Measurements from ENCODE around the gene NLRP10.
"Not testable (repeated sequence)": the region's sequence is repeated elsewhere in the genome, so short reads cannot be mapped to it uniquely, and the experiment has no call there.

The NLRP10 gene, protein sequence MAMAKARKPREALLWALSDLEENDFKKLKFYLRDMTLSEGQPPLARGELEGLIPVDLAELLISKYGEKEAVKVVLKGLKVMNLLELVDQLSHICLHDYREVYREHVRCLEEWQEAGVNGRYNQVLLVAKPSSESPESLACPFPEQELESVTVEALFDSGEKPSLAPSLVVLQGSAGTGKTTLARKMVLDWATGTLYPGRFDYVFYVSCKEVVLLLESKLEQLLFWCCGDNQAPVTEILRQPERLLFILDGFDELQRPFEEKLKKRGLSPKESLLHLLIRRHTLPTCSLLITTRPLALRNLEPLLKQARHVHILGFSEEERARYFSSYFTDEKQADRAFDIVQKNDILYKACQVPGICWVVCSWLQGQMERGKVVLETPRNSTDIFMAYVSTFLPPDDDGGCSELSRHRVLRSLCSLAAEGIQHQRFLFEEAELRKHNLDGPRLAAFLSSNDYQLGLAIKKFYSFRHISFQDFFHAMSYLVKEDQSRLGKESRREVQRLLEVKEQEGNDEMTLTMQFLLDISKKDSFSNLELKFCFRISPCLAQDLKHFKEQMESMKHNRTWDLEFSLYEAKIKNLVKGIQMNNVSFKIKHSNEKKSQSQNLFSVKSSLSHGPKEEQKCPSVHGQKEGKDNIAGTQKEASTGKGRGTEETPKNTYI

DNA sequence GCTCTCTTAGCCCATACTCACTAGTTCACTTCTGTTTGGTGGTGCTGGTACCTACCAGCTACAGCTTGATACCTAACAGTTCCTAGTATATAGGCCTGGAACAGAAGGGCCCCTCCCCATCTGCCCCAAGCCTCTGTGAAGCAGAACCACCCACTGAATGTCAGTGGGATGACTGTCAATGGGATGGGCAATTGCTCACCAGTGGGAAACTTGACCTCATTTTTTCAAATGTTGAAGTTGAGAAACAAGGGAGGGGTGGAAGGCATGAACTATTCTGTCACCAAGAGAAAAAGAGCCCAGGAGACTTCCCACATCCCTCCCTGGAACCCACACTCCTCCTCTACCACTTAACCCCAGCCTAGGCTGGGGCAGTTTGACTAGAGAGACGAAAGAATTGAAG is at the start of gene NLRP10:
NLRP10 (minus strand) TSS at position 62 of the 400 bp plus-strand sequence. CDS start 1,952 bp downstream, outside the sequence.
- no peak for FAIRE-seq

GRCh38 chr11:8013833-8014232 is 48.6 kb upstream of the NLRP10 start:
- no peak for FAIRE-seq

DNA sequence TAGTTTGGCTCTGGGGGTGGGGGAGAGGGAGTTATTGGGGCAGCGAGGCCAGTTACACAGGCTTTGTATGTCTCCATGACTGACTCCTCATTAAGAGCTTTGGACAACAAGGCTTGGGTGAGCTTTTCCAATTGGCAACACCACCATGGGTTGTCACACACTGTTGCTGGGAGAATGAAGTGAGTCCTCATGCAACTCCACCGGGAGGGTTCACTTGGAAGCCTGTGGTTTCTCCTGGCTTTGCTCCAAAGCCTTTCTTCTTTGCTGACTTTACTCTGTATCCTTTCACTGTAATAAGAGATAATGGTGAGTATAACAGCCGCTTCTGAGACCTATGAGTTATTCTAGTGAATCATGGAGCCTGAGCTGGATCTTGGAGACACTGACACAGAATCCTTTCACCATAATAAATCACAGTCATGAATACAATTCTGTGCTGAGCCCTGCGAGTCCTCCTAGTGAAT is 46.8 kb upstream of the NLRP10 start:
- no peak for FAIRE-seq

DNA sequence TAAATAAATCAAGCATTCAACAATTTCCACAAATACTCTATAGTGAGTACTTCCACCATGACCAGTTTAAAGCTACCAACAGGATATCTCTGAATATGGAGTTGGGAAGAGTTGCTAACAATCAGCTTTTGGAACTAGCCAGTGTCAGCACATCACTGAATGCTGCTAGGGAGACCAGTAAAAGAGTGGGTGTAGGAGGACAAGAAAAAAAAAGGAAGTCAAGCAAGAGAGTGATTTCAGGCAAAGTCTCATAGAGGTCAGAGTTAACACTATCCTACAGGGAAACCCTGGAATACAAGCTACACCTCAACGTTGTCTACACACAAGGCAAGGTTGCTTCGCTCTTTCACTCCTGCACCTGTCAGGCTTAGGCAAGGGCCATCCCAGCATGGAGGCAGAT is 46.1 kb upstream of the NLRP10 start:
- no peak for FAIRE-seq

GRCh38 chr11:8009856-8010255 is 44.6 kb upstream of the NLRP10 start:
- FAIRE-seq: no peak

DNA sequence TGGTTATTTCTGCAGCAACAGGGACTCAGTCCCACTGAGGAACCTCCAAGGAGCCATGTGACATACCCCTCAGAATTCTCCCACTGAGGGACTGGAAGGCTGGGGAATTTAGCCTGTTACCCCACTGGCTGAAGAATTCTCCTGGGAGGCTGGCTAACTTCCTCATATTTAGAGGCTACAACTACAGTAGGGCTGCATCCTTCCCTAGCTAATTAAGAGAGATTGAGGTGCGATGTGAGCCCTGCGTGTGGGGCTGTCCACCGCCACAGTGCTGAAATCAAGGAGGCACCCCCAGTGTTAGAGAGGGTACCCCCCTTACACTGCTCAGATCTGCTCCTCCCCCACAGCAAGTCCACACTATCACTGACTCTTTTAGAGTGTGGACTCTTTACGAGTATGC is 43.0 kb upstream of the NLRP10 start:
- no peak for FAIRE-seq

GRCh38 chr11:8006349-8006977 is 41.2 kb upstream of the NLRP10 start:
- no peak for FAIRE-seq

- no peak for FAIRE-seq
Observed at GRCh38 chr11:8005556-8005955, 40.3 kb upstream of the NLRP10 start.

GRCh38 chr11:8004008-8004407 is 38.8 kb upstream of the NLRP10 start:
- no peak for FAIRE-seq

GRCh38 chr11:8003187-8003586 is 37.9 kb upstream of the NLRP10 start:
- FAIRE-seq: no peak

- no peak for FAIRE-seq
Observed at GRCh38 chr11:8002676-8003075, 37.4 kb upstream of the NLRP10 start.

DNA sequence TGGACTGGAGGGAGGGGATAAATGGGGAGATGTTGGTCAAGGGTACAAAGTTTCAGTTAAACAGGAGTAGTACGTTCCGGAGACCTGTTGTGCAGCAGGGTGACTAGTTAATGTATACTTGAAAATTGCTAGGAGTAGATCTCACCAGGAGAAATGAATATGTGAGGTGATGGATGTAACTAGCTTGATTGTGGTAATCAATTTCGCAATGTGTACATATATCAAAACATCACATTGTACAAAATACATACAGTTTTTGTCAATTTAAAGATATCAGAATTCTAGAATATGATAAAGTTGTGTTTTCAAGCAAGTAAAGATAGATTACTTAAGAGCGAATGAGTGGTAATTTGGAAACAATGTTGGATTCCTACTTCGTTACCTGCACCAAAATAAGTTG is 35.1 kb upstream of the NLRP10 start:
- no peak for FAIRE-seq

DNA sequence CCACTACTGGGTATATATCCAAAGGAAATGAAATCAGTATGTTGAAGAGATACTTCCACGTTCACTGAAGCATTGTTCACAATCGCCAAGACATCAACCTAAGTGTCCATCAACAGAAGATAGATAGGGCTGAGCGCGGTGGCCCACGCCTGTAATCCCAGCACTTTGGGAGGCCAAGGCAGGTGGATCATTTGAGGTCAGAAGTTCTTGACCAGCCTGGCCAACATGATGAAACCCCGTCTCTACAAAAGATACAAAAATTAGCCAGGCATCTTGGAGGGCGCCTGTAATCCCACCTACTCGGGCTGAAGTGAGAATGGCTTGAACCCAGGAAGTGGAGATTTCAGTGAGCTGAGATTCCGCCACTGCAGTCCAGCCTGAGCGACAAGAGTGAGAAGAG is 34.5 kb upstream of the NLRP10 start:
- no peak for FAIRE-seq

- FAIRE-seq: no peak
Observed at GRCh38 chr11:7994581-7995278, 29.5 kb upstream of the NLRP10 start.

DNA sequence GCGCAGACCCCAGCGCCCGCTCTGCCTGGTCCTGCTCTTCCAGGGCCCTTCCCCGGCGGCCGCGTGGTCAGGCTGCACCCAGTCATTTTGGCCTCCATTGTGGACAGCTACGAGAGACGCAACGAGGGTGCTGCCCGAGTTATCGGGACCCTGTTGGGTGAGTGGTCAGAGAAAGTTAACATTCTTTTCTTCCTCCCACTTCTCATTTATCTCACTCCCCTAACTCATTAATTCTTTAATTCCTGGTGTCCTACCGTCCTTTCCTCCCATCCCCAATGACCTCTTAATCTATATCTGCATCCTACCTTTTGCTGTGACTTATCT is 22.3 kb upstream of the NLRP10 start:
- not testable (repeated sequence) for FAIRE-seq

GRCh38 chr11:7986768-7987559 is 21.7 kb upstream of the NLRP10 start, which contains the start of gene EIF3F:
EIF3F (plus strand) TSS chr11:7987337; CDS start chr11:7987353, 16 bp downstream.
- no peak for FAIRE-seq

- no peak for FAIRE-seq
Observed at GRCh38 chr11:7983832-7984590, 18.8 kb upstream of the NLRP10 start.

- FAIRE-seq: no peak
Observed at GRCh38 chr11:7982582-7983119, 17.4 kb upstream of the NLRP10 start.

GRCh38 chr11:7981619-7982157 is 16.4 kb upstream of the NLRP10 start:
- FAIRE-seq: no peak

DNA sequence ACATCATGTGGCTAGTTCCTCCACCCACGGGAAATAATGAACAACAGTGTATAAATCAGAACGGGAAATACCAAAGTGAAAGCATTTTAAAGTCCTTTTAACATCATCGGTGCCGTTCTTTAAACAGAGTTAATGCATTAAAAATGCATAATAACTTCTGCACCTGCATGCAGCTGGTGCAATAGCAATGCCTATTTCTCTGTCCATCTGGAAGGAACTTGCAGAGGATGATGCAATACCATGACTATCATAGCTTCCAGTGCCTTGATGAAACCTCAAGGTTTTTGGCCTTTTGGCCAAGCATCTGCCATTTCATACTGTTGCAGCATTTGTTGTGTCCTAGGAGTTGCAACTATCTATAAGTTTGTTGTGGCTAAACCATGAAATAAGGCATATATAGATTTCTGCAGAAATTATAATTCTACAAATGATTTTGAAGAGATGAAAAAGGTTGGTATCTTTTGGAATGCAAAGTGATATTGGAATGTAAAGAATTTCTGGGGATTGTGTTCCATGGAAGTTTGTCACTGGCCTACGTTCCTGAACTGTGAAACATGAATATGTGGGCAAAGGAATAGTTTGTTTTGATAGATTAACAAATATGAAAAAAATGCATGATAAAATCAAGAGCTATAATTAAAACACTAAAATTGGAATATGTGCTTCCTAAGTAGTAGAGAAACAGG is 12.1 kb upstream of the NLRP10 start:
- no peak for FAIRE-seq
